ENCODE measurements around the gene ADD3.
"Not testable (repeated sequence)": the region's sequence is repeated elsewhere in the genome, so short reads cannot be mapped to it uniquely, and the experiment has no call there.

Gene ADD3

GRCh38 chr10:109976681-109977080 lies 31.1 kb upstream of the ADD3 start:
- no peak for DNase-seq

- DNase-seq, result no peak
These were observed 30.4 kb upstream of the ADD3 start for GRCh38 chr10:109977382-109977806.

DNA sequence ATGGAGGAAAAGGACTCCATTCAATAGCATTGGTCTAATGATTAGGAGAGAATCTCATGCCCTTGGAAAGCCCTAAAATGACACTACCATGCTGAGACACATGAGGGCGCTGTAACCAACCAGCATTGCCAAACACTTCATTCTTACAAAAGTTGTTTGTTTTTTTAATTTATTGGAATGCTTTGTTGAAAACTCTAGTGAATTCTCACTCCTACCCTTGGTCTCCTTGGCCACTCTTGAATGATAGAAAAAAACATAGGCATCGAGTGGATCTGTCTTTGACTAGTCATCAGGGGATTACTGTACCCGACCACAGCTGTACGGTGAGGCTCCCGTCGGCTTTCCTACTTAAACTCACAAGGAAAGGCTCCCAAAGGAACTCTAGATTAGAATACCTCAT lies 29.3 kb upstream of the ADD3 start:
- DNase-seq, result no peak

- DNase-seq, result no peak
These were observed 28.6 kb upstream of the ADD3 start for GRCh38 chr10:109979215-109979614.

GRCh38 chr10:109981650-109982049 lies 26.1 kb upstream of the ADD3 start:
- no peak for DNase-seq

GRCh38 chr10:109982123-109982522 lies 25.7 kb upstream of the ADD3 start:
- no peak for DNase-seq

GRCh38 chr10:109982812-109983211 lies 25.0 kb upstream of the ADD3 start:
- DNase-seq, result no peak

GRCh38 chr10:109984013-109984412 lies 23.8 kb upstream of the ADD3 start:
- DNase-seq, result no peak

DNA sequence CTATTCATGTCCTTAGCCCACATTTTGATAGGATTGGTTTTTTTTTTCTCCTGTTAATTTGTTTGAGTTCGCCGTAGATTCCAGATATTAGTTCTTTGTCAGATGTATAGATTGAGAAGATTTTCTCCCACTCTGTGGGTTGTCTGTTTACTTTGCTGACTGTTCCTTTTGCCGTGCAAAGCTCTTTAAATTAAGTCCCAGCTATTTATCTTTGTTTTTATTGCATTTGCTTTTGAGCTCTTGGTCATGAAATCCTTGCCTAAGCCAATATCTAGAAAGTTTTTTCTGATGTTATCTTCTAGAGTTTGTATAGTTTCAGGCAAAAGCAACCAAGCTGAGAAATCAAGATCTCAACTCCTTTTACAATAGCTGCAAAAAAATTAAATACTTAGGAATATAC lies 22.0 kb upstream of the ADD3 start:
- not testable (repeated sequence) for DNase-seq

DNA sequence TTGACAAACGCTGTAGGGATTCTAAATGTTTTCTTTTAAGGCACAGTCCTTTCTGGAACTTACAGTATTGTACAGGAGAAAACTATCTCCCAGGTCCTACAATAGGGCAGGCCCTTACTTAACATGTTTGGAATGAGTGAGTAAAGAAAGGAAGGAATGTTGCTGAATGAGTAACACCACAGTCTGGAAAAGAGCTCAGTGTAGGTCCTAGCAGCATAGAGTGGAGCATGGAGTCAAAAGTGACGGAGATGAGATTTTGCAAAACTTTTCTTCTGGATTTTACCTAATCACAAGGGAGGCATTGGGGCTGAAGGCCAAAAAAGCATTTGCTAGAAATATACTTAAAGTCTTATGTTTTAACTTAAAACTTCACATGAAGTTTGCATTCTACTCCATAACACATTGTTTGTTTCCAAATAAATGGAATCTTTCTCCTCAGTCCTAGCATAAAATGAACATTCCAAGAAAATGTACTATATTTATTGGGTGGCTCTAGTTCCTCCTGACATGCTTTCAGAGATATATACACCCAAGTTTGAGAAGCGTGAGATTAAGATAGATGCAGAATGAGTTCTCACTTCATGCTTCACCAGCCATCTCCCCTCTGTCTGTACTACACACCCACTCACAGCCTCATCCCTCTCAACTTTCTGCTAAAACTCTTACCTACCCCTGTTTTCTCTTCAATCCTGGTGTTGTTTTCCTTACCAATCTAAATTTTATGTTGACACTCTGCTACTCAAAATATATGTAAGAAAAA lies 20.2 kb upstream of the ADD3 start:
- DNase-seq, result no peak

DNA sequence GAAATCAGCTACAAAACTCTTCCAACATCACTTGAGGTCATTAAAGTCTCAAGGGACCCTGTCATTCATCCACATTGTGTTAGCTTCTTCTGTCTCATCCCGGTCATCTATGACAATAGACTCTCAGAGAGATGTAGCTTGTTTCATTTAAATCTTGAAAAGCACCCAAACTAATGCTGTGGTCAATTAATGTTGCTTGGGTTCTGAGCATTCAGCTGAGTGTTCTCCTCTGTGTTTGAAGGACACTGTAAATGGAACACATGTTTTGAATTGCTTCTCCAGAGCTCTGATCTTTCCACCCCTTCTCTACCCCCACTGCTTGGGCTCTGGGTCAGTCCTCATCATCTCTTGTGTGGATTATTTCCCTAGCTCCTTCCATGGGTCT lies 19.6 kb upstream of the ADD3 start:
- no peak for DNase-seq

GRCh38 chr10:109991266-109991855 lies 16.4 kb upstream of the ADD3 start:
- no peak for DNase-seq

- no peak for DNase-seq
These were observed 15.3 kb upstream of the ADD3 start for GRCh38 chr10:109992485-109992884.

DNA sequence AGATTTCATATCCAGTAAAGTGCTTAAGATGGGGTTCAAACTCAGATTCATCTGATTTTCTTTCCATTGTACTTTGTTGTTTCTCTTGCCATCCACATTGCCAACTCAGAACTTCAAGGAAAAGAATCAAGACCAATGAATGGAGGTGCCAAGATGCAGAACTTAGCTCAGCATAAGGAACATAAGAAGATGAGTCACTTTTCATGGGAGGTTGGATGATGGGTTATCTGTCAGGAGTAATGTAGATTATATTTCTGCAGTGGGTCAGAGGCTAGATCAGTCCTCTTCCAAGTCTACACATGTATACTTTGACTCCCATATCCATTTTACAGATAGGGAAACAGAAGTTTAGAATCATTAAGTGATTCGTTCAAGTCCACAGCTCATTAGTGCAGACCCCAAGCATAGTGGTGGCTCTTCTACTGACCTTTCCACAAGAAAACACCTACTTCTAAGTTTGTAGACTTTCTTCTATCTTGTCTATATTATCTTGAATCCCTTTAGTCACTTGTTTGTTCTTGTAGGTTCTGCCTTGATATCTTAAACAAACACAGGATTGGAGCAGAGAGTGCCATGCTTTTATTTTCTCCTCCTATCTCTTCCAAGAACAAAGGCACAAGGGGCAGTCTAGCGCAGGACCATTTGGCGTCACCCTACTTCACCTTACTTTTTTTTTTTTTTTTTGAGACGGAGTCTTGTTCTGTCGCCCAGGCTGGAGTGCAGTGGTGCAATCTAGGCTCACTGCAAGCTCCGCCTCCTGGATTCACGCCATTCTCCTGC lies 14.0 kb upstream of the ADD3 start:
- no peak for DNase-seq

DNA sequence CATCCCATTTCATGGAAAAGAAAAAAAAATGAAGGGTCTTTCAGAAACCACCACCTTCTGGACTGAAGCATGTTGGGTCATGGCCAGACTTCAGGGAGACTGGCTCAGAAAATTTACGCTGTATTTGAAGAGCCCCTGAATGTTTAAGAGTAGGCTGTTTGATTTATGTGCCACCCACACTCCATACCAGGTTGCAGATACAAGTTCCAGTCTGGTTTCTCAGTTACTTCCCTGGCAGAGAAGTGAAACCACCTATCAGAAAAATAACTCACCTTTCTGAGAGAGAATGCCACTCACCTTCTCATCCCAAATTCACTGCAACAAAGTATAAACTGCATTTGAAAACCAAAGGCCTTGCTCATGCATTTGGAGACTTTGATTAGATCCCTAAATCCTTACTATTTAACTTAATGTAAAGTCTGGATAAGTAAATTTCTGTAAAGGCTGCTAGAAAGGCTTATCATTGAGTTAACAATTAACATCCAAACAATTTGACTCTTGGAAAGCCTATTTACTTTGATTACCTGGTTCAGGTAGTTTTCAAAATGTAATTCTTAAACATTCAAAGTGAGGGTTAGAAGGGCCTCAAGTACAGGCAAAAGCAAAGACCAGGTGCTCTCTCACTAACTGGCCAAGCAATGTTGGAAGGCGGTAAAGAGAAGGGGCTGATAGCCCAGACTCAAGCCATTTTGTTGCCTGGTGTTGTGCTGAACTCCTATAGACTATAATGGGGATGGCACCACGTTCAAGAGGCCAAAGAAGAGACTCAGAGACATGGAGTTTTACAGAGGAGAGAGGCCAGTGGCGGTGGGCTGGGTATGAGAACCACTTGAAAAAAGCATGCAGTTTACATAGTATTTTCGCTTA lies 12.8 kb upstream of the ADD3 start:
- no peak for DNase-seq

DNA sequence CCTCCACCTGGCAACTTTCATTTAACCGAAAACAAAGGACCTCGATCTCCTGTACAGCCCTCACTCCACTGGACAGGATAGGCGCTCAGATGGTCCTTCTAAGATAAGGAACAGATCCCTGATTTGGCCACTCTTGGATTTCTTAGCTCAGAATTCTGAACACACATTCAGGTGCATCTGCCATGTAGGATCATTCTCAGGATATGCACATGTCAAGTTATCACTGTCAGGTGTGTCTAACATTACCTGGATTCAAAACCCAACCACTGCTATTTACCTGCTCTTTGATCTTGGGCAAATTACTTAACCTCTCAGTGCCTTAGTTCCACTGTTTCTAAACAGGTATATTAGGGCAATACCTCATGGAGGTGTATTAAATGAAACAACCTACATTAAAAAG lies 12.2 kb upstream of the ADD3 start:
- no peak for DNase-seq

- no peak for DNase-seq
These were observed 11.6 kb upstream of the ADD3 start for GRCh38 chr10:109996225-109996624.

GRCh38 chr10:109996766-109997171 lies 11.0 kb upstream of the ADD3 start:
- DNase-seq, result no peak

- DNase-seq, result no peak
These were observed 10.6 kb upstream of the ADD3 start for GRCh38 chr10:109997233-109997632.

- no peak for DNase-seq
These were observed 9.3 kb upstream of the ADD3 start for GRCh38 chr10:109998513-109998912.

DNA sequence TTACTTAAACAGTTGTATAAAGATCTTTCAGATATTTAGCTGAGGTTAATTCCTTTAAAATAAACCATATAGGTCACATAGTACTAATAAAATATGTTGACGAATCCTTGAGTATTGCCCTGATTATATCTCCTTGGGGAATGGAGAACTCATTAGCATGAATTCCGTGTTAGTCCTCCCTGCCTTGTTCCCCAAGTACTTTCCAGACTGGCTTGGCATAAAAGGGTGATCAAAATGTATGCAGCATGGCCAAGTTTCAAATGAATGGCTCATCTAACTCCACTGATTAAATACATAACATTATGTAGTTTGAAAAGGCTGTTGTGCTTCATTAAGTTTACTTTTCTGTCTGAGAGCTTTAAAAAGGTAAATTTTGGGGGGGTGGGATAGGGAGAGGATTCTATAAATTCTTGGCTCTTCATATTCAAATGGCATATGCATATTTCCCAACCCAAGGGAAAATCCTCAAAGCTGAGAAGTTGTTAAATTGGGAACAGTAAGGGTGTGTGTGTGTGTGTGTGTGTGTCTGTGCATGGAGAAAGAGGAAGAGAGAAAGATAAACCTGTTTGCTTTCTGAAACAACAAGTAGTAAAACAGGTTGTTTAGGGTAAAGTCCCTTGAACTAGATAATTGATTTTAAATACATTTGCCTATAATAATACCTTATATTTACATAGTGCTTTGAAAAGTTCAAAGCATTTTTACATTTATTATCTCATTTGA lies 4.8 kb upstream of the ADD3 start:
- no peak for DNase-seq

- DNase-seq, result no peak
These were observed 4.3 kb upstream of the ADD3 start for GRCh38 chr10:110003524-110003885.

GRCh38 chr10:110005719-110006118 lies 2.1 kb upstream of the ADD3 start:
- DNase-seq, result no peak

Data from NK-92 treated with Interleukin-12 subunit alpha and Interleukin-12 subunit beta, amount 100 ng/mL, for 24 hours (cell line).